OCI-LY1 (cell line): ENCODE results near the gene MR1.

ENCODE experiments used
- EZH2 ChIP-seq: fragments of 200-600 bp; sonication (generic), shearing (Covaris generic); IDR thresholded peaks from 2 replicates; pipeline ENCODE4 v1.8.0; 2017; ENCODE audit warnings: borderline replicate concordance, mixed run types, mild to moderate bottlenecking, antibody characterized with exemption, low read length, moderate library complexity, mixed read lengths
- TF ChIP-seq, protein P1 (sequence below): fragments of 200-600 bp; sonication (generic), shearing (Covaris generic); IDR thresholded peaks from 2 replicates; pipeline ENCODE4 v1.5.1; 2017; ENCODE audit warnings: mild to moderate bottlenecking, antibody characterized with exemption, low read length, moderate library complexity, mixed read lengths

DNA sequence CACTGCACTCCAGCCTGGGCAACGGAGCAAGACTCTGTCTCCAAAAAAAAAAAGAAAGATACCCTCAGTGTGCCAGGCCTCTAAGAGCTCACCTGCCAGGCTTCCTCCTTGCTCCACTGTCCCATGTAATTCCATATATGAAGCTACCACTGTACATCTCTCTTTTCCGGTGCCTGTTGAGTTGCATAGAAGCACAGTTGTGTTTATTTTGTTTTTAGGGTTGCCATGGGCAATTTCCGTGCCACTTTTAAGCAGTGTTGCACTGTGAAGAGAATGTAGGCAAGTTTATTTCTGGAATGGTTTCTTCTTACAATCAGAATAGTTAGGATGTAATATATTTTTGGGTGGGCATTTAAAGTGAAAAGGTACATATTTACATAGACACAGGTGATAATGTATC lies 23.3 kb downstream of the MR1 start:
- TF ChIP-seq, protein P1, sequence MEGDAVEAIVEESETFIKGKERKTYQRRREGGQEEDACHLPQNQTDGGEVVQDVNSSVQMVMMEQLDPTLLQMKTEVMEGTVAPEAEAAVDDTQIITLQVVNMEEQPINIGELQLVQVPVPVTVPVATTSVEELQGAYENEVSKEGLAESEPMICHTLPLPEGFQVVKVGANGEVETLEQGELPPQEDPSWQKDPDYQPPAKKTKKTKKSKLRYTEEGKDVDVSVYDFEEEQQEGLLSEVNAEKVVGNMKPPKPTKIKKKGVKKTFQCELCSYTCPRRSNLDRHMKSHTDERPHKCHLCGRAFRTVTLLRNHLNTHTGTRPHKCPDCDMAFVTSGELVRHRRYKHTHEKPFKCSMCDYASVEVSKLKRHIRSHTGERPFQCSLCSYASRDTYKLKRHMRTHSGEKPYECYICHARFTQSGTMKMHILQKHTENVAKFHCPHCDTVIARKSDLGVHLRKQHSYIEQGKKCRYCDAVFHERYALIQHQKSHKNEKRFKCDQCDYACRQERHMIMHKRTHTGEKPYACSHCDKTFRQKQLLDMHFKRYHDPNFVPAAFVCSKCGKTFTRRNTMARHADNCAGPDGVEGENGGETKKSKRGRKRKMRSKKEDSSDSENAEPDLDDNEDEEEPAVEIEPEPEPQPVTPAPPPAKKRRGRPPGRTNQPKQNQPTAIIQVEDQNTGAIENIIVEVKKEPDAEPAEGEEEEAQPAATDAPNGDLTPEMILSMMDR = no peak
- TF ChIP-seq EZH2 = no peak
